HCT116 (cell line): ENCODE results near the gene CA10. TPM values are rescaled to one million over a fixed set of nuclear protein-coding genes. Genes with fewer than 3 reads are reported as not detected.

Experiments
- ATAC-seq: fragments of 200-7000 bp; cut with Tn5 transposase; 2 replicates; pipeline ENCODE4 v1.9.1; 2020; ENCODE audit warnings: mild to moderate bottlenecking, moderate library complexity
- BruUV-seq: library from RNA; stranded (reverse); fragments of 400-500 nt; replicated peaks from 2 replicates; lab custom pipeline; 2021; lab: Mats Ljungman, UMichigan
- CTCF ChIA-PET: fragments of 300-600 bp; sonication (Branson Sonifier 250); formaldehyde crosslinking; loops from one replicate; lab custom pipeline; 2021; ENCODE audit warnings: antibody characterized with exemption; lab: Charles Lee
- POLR2A ChIA-PET: fragments of 300-600, 350-600 bp; sonication (Branson Sonifier 250); formaldehyde crosslinking; loops from one replicate; lab custom pipeline; 2021; ENCODE audit warnings: antibody characterized with exemption; lab: Charles Lee
- RAD21 ChIA-PET, 2 experiments: fragments of 300-600 bp; sonication (Branson Sonifier 250); formaldehyde crosslinking; loops; one replicate each; lab custom pipeline; 2023; ENCODE audit warnings: low total read pairs in 2 of 2; ENCODE audit not compliant: uncharacterized antibody in 2 of 2, unreplicated experiment in 2 of 2, low non-redundant PET in 1 of 2; lab: Charles Lee
- DNase-seq: peaks from one replicate; pipeline ENCODE4 v3.0.0-alpha.2; 2010; ENCODE audit warnings: low read depth, low spot score
- H2AFZ ChIP-seq: fragments of 200-600 bp; shearing (Covaris generic), sonication (generic); 2 replicates; pipeline ENCODE4 v1.6.1; 2017; ENCODE audit warnings: low read depth, mixed run types, mixed read lengths, antibody characterized with exemption, low read length; ENCODE audit not compliant: poor library complexity, severe bottlenecking
- H3K27ac ChIP-seq: 2 replicates; pipeline ENCODE4 v1.5.1; 2012; ENCODE audit warnings: low read depth, low read length
- H3K27me3 ChIP-seq: fragments of 200-600 bp; sonication (generic); 2 replicates; pipeline ENCODE4 v1.6.1; 2016; ENCODE audit warnings: mixed run types, low read length, mixed read lengths; ENCODE audit not compliant: insufficient read depth
- H3K36me3 ChIP-seq, 2 experiments: fragments of 200-500 bp in 1 of 2; fragments of 200-600 bp in 1 of 2; sonication (Bioruptor generic) in 1 of 2; sonication (generic) in 1 of 2; 2 replicates each; pipeline versions ENCODE4 v1.5.1 to v1.6.1; 2014 to 2016; ENCODE audit warnings: low read length in 2 of 2, inconsistent platforms in 1 of 2, mixed read lengths in 1 of 2, mixed run types in 1 of 2; ENCODE audit not compliant: insufficient read depth in 2 of 2, control insufficient read depth in 1 of 2
- H3K4me1 ChIP-seq, 2 experiments: fragments of 200-600 bp in 1 of 2; sonication (generic) in 1 of 2; 2 replicates each; pipeline versions ENCODE4 v1.5.1 to v1.6.1; 2012 to 2017; ENCODE audit warnings: low read length in 2 of 2, inconsistent platforms in 1 of 2, mild to moderate bottlenecking in 1 of 2, mixed read lengths in 1 of 2, mixed run types in 1 of 2, moderate library complexity in 1 of 2; ENCODE audit not compliant: insufficient read depth in 2 of 2, control insufficient read depth in 1 of 2
- H3K4me2 ChIP-seq: fragments of 200-600 bp; sonication (generic); 2 replicates; pipeline ENCODE4 v1.6.1; 2017; ENCODE audit warnings: mixed run types, low read length, mixed read lengths
- H3K4me3 ChIP-seq, 2 experiments: fragments of 200-600 bp in 1 of 2; sonication (generic) in 1 of 2; replicated peaks in 1 of 2; 2 replicates each; pipeline ENCODE4 v1.5.1; 2011 to 2016; ENCODE audit warnings: low read length in 2 of 2, control low read depth in 1 of 2, low read depth in 1 of 2, mild to moderate bottlenecking in 1 of 2, mixed read lengths in 1 of 2, mixed run types in 1 of 2
- H3K79me2 ChIP-seq: fragments of 200-600 bp; sonication (generic); 2 replicates; pipeline ENCODE4 v1.6.1; 2017; ENCODE audit warnings: mild to moderate bottlenecking, mixed run types, low read length, moderate library complexity, mixed read lengths; ENCODE audit not compliant: insufficient read depth
- H3K9ac ChIP-seq: fragments of 200-600 bp; sonication (generic); 2 replicates; pipeline ENCODE4 v1.6.1; 2016; ENCODE audit warnings: low read length, mixed read lengths
- H3K9me2 ChIP-seq: fragments of 200-600 bp; sonication (generic), shearing (Covaris generic); 2 replicates; pipeline ENCODE4 v1.6.1; 2017; ENCODE audit warnings: mixed run types, mild to moderate bottlenecking, moderate library complexity; ENCODE audit not compliant: insufficient read depth
- H3K9me3 ChIP-seq, 2 experiments: fragments of 200-500 bp in 1 of 2; fragments of 200-600 bp in 1 of 2; sonication (Bioruptor generic) in 1 of 2; sonication (generic) in 1 of 2; 2 replicates each; pipeline ENCODE4 v1.6.1; 2014 to 2017; ENCODE audit warnings: low read length in 2 of 2, mixed read lengths in 2 of 2, inconsistent platforms in 1 of 2, low read depth in 1 of 2, mild to moderate bottlenecking in 1 of 2, mixed run types in 1 of 2, moderate library complexity in 1 of 2; ENCODE audit not compliant: control insufficient read depth in 1 of 2, insufficient read depth in 1 of 2
- H4K20me1 ChIP-seq: fragments of 200-600 bp; sonication (generic), shearing (Covaris generic); 2 replicates; pipeline ENCODE4 v1.6.1; 2017; ENCODE audit warnings: mixed run types, mild to moderate bottlenecking, moderate library complexity; ENCODE audit not compliant: insufficient read depth
- CEBPB ChIP-seq: IDR thresholded peaks from 2 replicates; pipeline ENCODE4 v1.6.1; 2012; ENCODE audit warnings: low read depth
- EGR1 ChIP-seq: IDR thresholded peaks from 2 replicates; pipeline ENCODE4 v1.6.1; 2012; ENCODE audit warnings: low read depth
- EZH2 ChIP-seq: fragments of 200-600 bp; sonication (generic); IDR thresholded peaks from 2 replicates; pipeline ENCODE4 v1.6.1; 2017; ENCODE audit warnings: antibody characterized with exemption, mixed run types
- POLR2A ChIP-seq: IDR thresholded peaks from 2 replicates; pipeline ENCODE4 v1.7.0; 2011; ENCODE audit warnings: borderline replicate concordance; ENCODE audit not compliant: insufficient read depth, insufficient read length; ENCODE audit errors: extremely low read depth
- SRF ChIP-seq: IDR thresholded peaks from 2 replicates; pipeline ENCODE4 v1.6.1; 2012; ENCODE audit warnings: low read depth
- TCF7L2 ChIP-seq: IDR thresholded peaks from 2 replicates; pipeline ENCODE4 v1.7.0; 2011; ENCODE audit warnings: borderline replicate concordance, inconsistent platforms; ENCODE audit not compliant: insufficient read depth, insufficient read length; ENCODE audit errors: extremely low read depth
- ZFX ChIP-seq: fragments of 450-650 bp; IDR thresholded peaks from 2 replicates; pipeline ENCODE4 v1.6.1; 2017
- ZNF274 ChIP-seq: fragments of 200-500 bp; sonication (Bioruptor generic); IDR thresholded peaks from 2 replicates; pipeline ENCODE4 v1.6.1; 2014; ENCODE audit warnings: mild to moderate bottlenecking, low read depth, low read length, inconsistent platforms
- intact Hi-C: fragments of 100-400 bp; cut with micrococcal nuclease; formaldehyde crosslinking; loops from 2 replicates; pipeline ENCODE4 v1.10.0; 2022
- total RNA-seq: library from RNA; stranded (reverse); gene quantifications from one replicate; pipeline ENCODE4 v1.2.1, GENCODE V29; 2021; ENCODE audit not compliant: unreplicated experiment
- TF ChIP-seq, protein P1 (sequence below), 3 experiments: fragments of 200-600 bp in 1 of 3; sonication (generic) in 1 of 3; IDR thresholded peaks in 2 of 3; conservative IDR thresholded peaks in 1 of 3; 2 replicates each; pipeline ENCODE4 v1.5.1; 2012 to 2017; ENCODE audit warnings: low read depth in 2 of 3, low read length in 2 of 3, antibody characterized with exemption in 1 of 3, borderline replicate concordance in 1 of 3, control low read depth in 1 of 3, mild to moderate bottlenecking in 1 of 3, mixed read lengths in 1 of 3, mixed run types in 1 of 3, moderate library complexity in 1 of 3; ENCODE audit not compliant: insufficient read depth in 1 of 3
- TF ChIP-seq, protein P2 (sequence below): IDR thresholded peaks from 2 replicates; pipeline ENCODE4 v1.6.1; 2011; ENCODE audit warnings: mild to moderate bottlenecking, low read length, moderate library complexity; ENCODE audit not compliant: insufficient replicate concordance; ENCODE audit errors: extremely low read depth
- TF ChIP-seq, protein P3 (sequence below): IDR thresholded peaks from 2 replicates; pipeline ENCODE4 v1.6.1; 2012; ENCODE audit warnings: low read depth
- TF ChIP-seq, protein P4 (sequence below): IDR thresholded peaks from 2 replicates; pipeline ENCODE4 v1.6.1; 2012

The CA10 gene
- total RNA-seq, 1 experiment from 2014 or later, result not detected

DNA sequence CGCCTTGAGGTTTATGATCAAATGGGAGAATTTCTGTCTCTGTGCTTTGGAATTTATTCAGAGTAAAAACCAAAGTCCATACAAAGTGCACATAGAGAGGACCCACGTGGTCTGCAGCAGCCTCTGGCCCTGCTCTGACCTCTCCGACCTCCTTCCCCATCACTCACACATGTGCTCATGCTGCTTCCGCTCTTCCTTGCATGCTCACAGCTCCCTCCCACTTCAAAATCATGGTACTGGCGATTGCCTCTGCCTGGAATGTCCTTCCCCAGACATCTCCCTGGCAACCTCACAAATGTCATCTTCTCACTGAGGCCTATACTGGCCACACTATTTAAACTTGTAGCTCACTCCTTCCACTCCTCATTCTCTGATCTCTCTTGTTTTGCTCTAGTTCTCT, 418.0 kb downstream of the CA10 start:
- BruUV-seq, result no TSS peak
- no peak for DNase-seq
- H4K20me1 ChIP-seq, result no peaks in the 10 kb centered on the region
- intact Hi-C loops, result no loop called here
- TF ChIP-seq, protein P1, sequence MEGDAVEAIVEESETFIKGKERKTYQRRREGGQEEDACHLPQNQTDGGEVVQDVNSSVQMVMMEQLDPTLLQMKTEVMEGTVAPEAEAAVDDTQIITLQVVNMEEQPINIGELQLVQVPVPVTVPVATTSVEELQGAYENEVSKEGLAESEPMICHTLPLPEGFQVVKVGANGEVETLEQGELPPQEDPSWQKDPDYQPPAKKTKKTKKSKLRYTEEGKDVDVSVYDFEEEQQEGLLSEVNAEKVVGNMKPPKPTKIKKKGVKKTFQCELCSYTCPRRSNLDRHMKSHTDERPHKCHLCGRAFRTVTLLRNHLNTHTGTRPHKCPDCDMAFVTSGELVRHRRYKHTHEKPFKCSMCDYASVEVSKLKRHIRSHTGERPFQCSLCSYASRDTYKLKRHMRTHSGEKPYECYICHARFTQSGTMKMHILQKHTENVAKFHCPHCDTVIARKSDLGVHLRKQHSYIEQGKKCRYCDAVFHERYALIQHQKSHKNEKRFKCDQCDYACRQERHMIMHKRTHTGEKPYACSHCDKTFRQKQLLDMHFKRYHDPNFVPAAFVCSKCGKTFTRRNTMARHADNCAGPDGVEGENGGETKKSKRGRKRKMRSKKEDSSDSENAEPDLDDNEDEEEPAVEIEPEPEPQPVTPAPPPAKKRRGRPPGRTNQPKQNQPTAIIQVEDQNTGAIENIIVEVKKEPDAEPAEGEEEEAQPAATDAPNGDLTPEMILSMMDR (IDR thresholded peaks at IDR 0.05 in 2 of 3, conservative IDR thresholded peaks at IDR 0.05 in 1 of 3; ENCODE audit: borderline replicate concordance in 1 of 3, insufficient read depth in 1 of 3, low read depth in 2 of 3, low read length in 2 of 3), result no peak
- ATAC-seq, result no peak
- no peaks in the 10 kb centered on the region for H3K36me3 ChIP-seq
- no peaks in the 10 kb centered on the region for H3K9me2 ChIP-seq
- ChIA-PET CTCF (no interaction called here), RAD21 (no interaction called here), POLR2A (no interaction called here)
- H3K9ac ChIP-seq, result no peak overlapping the region
- H3K4me3 ChIP-seq, result no peak overlapping the region
- H3K27me3 ChIP-seq, result 0 out of 2 replicates have a peak, but pooled peaks cover 10% of the 10 kb centered on the region
- no peak overlapping the region for H2AFZ ChIP-seq
- H3K9me3 ChIP-seq, result no peaks in the 10 kb centered on the region
- no peak overlapping the region for H3K4me2 ChIP-seq
- no peaks in the 10 kb centered on the region for H3K79me2 ChIP-seq
- H3K4me1 ChIP-seq, result no peaks in the 10 kb centered on the region
- H3K27ac ChIP-seq, result no peak overlapping the region

DNA sequence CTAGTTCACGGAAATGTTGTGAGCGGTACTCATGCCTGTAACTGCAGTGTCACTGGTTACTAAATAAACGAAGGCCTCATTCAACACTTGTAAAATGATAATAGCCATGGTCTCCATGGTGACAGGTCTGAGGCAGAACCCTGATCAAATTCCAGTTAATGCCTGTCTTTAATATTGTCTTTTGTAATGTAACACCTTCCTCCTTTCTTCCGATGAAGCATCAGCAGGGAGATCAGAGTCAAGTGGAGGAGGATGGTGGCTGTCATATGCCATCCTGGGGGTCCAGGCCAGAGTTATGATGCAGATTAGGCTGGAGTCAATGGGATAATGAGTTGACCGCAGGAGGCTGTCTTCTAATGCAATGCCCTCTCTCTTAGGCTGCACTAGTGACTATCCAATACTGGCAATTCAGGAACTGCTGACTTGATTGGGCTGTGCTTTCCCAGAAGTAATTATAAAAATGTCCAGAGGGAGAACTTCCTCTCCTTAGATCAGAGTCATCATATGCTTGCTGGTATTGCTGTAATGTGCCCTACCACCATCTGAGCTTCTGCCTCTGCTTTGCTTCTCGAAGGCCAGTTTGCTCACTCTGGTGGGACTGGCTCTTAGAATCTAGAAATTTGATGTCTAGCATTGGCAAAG, 419.1 kb downstream of the CA10 start:
- Histone ChIP-seq H3K4me1 (no peaks in the 10 kb centered on the region), H3K36me3 (no peaks in the 10 kb centered on the region), H3K79me2 (no peaks in the 10 kb centered on the region), H3K27me3 (0 out of 2 replicates have a peak, but pooled peaks cover 5% of the 10 kb centered on the region), H3K4me2 (no peak overlapping the region), H3K4me3 (no peak overlapping the region), H3K9me2 (no peaks in the 10 kb centered on the region), H3K9ac (no peak overlapping the region), H3K9me3 (no peaks in the 10 kb centered on the region), H2AFZ (no peak overlapping the region), H3K27ac (no peak overlapping the region), H4K20me1 (no peaks in the 10 kb centered on the region)
- no TSS peak for BruUV-seq
- ATAC-seq, result no peak
- ChIA-PET POLR2A (no interaction called here), CTCF (no interaction called here), RAD21 (no interaction called here)
- DNase-seq, result no peak
- intact Hi-C loops, result no loop called here
- TF ChIP-seq, protein P2, sequence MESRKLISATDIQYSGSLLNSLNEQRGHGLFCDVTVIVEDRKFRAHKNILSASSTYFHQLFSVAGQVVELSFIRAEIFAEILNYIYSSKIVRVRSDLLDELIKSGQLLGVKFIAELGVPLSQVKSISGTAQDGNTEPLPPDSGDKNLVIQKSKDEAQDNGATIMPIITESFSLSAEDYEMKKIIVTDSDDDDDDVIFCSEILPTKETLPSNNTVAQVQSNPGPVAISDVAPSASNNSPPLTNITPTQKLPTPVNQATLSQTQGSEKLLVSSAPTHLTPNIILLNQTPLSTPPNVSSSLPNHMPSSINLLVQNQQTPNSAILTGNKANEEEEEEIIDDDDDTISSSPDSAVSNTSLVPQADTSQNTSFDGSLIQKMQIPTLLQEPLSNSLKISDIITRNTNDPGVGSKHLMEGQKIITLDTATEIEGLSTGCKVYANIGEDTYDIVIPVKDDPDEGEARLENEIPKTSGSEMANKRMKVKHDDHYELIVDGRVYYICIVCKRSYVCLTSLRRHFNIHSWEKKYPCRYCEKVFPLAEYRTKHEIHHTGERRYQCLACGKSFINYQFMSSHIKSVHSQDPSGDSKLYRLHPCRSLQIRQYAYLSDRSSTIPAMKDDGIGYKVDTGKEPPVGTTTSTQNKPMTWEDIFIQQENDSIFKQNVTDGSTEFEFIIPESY, result no peak
- TF ChIP-seq, protein P3, sequence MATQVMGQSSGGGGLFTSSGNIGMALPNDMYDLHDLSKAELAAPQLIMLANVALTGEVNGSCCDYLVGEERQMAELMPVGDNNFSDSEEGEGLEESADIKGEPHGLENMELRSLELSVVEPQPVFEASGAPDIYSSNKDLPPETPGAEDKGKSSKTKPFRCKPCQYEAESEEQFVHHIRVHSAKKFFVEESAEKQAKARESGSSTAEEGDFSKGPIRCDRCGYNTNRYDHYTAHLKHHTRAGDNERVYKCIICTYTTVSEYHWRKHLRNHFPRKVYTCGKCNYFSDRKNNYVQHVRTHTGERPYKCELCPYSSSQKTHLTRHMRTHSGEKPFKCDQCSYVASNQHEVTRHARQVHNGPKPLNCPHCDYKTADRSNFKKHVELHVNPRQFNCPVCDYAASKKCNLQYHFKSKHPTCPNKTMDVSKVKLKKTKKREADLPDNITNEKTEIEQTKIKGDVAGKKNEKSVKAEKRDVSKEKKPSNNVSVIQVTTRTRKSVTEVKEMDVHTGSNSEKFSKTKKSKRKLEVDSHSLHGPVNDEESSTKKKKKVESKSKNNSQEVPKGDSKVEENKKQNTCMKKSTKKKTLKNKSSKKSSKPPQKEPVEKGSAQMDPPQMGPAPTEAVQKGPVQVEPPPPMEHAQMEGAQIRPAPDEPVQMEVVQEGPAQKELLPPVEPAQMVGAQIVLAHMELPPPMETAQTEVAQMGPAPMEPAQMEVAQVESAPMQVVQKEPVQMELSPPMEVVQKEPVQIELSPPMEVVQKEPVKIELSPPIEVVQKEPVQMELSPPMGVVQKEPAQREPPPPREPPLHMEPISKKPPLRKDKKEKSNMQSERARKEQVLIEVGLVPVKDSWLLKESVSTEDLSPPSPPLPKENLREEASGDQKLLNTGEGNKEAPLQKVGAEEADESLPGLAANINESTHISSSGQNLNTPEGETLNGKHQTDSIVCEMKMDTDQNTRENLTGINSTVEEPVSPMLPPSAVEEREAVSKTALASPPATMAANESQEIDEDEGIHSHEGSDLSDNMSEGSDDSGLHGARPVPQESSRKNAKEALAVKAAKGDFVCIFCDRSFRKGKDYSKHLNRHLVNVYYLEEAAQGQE, result no peak
- TF ChIP-seq ZNF274 (no peak), ZFX (no peak), POLR2A (no peak), CEBPB (no peak), EGR1 (no peak), SRF (no peak), EZH2 (no peak), TCF7L2 (no peak)
- TF ChIP-seq, protein P4, sequence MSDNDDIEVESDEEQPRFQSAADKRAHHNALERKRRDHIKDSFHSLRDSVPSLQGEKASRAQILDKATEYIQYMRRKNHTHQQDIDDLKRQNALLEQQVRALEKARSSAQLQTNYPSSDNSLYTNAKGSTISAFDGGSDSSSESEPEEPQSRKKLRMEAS, result no peak
